Fibroblast of the aortic adventitia (primary cell): ENCODE results near the gene RHBDL1. TPM values are rescaled to one million over a fixed set of nuclear protein-coding genes. Genes with fewer than 3 reads are reported as not detected.

Experiments
- DNase-seq: peaks from one replicate; pipeline ENCODE4 v3.0.0-alpha.2; 2010; ENCODE audit warnings: low read depth
- H3K4me3 ChIP-seq: 2 replicates; pipeline ENCODE4 v1.5.1; 2011; ENCODE audit warnings: low read depth, mild to moderate bottlenecking, control low read depth, low read length, moderate library complexity
- CTCF ChIP-seq: IDR thresholded peaks from 2 replicates; pipeline ENCODE4 v1.5.1; 2011; ENCODE audit warnings: mild to moderate bottlenecking, low read length, control low read depth, inconsistent platforms; ENCODE audit not compliant: insufficient read depth
- total RNA-seq: library from RNA; depleted of rRNA; stranded (reverse); fragments of >200 nt; gene quantifications from 2 replicates; pipeline ENCODE4 v1.2.3, GENCODE V29; 2012; ENCODE audit warnings: low replicate concordance

The RHBDL1 gene
- total RNA-seq, 1 donor = 3.2 TPM

GRCh38 chr16:643050-643368 lies 32.5 kb upstream of the RHBDL1 start:
- no peak for DNase-seq
- TF ChIP-seq CTCF = no peak
- H3K4me3 ChIP-seq = peak overlapping the region; percentile 85

- TF ChIP-seq CTCF = no peak
- no peak overlapping the region for H3K4me3 ChIP-seq
- no peak for DNase-seq
These were observed 30.9 kb upstream of the RHBDL1 start for GRCh38 chr16:644556-644955.

GRCh38 chr16:645852-646678 lies 29.4 kb upstream of the RHBDL1 start:
- no peak for DNase-seq
- TF ChIP-seq CTCF = no peak

GRCh38 chr16:646679-647172 lies 28.7 kb upstream of the RHBDL1 start:
- no peak overlapping the region for H3K4me3 ChIP-seq
- no peak for TF ChIP-seq CTCF
- no peak for DNase-seq

More at GRCh38 chr16:645852-646678, 29.4 kb upstream of the RHBDL1 start:
- H3K4me3 ChIP-seq = no peak overlapping the region

GRCh38 chr16:647173-647902 lies 28.1 kb upstream of the RHBDL1 start:
- no peak for DNase-seq
- H3K4me3 ChIP-seq = no peak overlapping the region
- no peak for TF ChIP-seq CTCF

- peak; percentile 46 for TF ChIP-seq CTCF
- peak; percentile 13 for DNase-seq
- H3K4me3 ChIP-seq = peak overlapping the region; percentile 76
These were observed 27.2 kb upstream of the RHBDL1 start for GRCh38 chr16:648071-648780.
